Fibroblast of lung (primary cell): ENCODE results near the gene AKT2.

Source experiments
- CTCF ChIP-seq, 2 donors: IDR thresholded peaks in 1 of 2; conservative IDR thresholded peaks in 1 of 2; 1 replicate in 1 of 2; 2 replicates in 1 of 2; pipeline ENCODE4 v1.5.1; 2011 to 2012; ENCODE audit warnings: low read length in 2 of 2, control low read depth in 1 of 2, inconsistent platforms in 1 of 2, low read depth in 1 of 2, mild to moderate bottlenecking in 1 of 2
- EZH2 ChIP-seq: IDR thresholded peaks from 2 replicates; pipeline ENCODE4 v1.5.1; 2012; ENCODE audit warnings: low read length, control low read depth, mild to moderate bottlenecking; ENCODE audit errors: missing control alignments

- no peak for TF ChIP-seq CTCF (conservative IDR thresholded peaks at IDR 0.05 in 1 of 2, IDR thresholded peaks at IDR 0.05 in 1 of 2; ENCODE audit: low read depth in 1 of 2, low read length in 2 of 2)
- TF ChIP-seq EZH2 = no peak
Observed at GRCh38 chr19:40321076-40321475, 35.9 kb upstream of the AKT2 start.
